GM15510 (cell line): ENCODE results near the gene SPDEF.

ENCODE experiments used
- POLR2A ChIP-seq: IDR thresholded peaks from 3 replicates; pipeline ENCODE4 v1.6.1; 2011; ENCODE audit warnings: borderline replicate concordance; ENCODE audit not compliant: insufficient read length; ENCODE audit errors: extremely low read depth

SPDEF gene

DNA sequence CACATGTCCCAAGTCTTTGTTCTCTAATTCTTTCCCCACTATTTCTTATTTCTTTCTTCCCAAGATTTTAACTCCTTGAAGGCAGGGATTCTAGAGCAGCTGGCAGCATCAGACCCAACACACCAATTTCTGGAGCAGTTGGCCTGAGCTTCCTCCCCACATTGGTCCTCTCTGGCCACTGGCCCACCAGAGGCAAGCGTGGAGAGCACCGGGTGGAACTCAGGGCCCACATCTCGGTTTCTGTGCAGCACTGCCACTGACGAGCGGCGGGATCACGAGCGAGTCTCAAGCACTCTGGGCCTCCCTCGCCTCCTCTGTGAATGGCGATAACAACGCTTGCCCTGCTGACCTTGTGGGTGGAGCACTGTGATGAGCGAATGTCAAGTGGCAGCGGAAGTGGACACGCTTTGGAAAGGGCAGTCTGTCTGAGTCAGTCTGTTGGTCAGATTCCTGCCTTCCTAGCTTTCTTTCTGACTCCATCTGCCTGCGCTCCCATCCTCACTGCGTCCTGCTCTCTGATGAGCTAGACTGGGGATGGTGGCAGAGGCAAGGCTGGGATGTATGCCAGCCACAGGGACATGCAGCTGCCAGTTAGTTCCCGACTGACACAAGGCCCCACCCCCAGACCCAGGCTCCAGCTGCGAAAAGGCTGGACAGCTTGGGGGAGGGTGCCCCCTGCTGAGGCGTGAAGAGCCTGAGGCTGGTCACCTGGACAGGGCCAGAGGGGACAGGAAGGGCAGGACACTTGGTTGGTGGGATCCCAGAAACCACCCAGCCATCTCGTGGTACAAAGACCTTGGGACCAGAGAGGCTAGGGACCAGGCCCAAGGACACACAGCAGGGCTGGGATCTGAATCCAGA lies 4.5 kb upstream of the SPDEF start:
- TF ChIP-seq POLR2A: no peak

DNA sequence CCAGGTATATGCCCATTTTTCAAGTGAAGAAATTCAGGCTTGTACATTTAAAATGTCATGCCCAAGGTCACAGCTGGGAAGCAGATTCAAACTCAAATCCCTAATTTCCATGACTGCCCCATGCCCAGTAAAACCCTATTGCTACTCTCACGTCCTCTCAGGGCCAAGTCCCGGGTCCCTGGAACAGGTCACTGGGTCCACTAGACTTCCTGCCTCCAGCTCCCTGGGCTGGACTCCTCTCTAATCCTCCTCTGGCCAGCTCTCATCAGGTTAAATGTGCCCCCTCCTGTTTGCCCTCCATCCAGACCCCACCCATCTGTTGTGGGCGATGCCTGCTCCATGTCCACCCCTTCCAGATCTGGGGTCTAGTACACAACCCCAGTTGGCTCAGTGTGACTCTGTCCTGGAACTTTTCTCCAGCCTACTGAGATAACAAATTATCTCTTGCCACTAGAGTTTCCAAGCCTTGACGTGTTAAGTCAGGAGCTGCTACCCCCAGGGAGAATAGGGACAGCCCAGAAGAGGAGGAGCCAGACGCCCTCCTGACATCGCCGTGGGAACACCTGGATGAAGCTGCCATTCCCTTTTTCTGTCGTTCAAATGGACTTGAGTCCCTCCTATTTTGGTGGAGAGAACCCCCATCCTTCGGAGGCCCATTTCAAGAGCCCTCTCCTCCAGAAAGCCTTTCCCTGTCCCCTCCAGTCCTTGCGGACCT lies 3.7 kb upstream of the SPDEF start:
- TF ChIP-seq POLR2A: no peak

DNA sequence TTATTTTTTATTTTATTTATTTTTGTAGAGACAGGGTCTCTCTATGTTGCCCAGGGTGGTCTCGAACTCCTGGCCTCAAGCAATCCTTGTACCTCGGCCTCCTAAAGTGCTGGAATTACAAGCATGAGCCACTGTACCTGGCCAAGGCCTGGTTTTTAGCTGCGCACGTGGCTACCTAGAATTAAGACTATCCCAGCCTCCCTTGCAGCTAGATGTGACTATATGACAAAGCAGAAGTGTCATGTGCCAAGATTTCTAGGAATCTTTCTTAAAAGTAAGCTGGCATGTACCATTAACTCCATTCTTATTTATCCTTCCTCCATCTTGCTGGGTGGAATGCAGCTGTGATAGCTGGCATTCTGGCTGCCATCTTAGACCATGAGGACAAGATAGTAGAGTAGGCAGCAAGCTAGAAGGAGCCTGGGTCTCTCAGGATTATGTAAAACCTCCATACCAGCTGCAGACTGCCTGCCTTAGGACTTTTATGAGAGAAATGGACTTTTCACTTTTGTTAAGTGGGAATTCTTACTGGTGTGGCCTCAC lies 2.1 kb upstream of the SPDEF start:
- TF ChIP-seq POLR2A: no peak

DNA sequence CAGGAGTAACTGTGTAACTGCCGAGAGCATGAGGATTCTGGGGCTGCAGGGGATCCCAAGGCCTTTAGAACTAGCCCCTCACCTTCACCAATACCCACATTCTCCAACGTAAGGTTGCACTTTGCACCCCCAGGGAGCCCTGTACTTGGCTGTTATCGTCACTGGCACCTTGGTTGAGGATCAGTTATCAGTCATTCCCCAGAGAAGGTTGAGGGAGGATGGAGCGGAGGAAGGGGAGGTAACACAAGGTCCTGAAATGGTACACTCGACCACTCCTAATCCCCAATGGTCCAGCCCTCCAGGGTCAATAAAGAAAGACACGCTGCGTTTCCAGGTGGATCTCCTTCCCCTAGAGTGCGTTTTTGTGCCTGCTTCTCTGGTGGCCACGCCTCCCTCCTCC lies 1.1 kb upstream of the SPDEF start:
- TF ChIP-seq POLR2A: no peak

DNA sequence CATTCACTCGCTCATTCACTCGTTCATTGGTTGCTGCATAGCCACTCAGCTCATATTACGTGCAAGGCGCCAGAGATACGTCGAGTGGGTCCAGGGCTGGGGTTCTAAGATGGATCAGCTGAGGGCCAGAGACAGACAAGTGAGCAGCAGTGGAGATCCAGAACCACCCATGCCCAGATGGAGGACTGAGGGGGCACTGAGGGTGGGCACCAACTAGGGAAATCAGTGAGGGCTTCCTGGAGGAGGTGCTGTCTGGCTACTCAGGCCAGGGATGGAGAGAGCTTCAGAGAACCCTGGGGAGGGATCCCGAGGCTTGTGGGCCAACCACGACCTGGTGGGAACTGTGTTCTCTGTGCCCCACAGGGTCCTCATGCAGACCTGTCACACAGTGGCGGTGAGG lies 364 bp upstream of the SPDEF start:
- TF ChIP-seq POLR2A: no peak

DNA sequence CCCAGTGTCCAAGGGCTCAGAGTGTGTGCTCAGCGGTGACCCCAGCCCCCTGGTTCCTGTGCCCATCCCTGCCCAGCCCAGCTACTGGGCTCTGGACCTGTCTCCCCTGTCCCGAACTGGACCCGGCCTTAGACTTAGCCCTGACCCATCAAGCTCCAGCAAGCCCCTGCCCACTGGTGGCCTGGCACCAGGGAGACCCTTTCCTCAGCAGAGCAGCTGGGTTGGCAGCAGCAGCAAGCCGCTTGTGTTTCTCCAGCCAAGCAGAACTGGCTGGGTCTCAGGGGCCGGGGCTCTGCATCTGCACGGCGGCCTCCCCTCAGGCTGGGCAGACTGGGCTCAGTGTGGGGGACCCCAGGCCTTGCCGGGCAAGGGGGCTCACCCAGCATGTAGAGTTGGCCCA lies 801 bp downstream of the SPDEF start:
- no peak for TF ChIP-seq POLR2A

DNA sequence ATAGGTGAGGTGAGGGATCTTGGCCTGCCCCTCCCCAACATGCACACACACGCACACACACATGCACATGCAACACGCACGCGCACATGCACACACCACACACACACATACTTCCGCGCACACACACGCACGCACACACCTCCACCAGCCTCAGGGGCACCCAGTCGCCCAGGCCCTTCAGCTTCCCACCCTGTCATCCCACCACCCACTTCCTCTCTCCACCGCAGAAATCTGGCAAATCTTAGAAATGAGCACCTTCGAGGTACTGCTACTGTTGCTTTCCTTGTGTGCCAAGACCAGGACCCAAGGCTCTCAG lies 1.2 kb downstream of the SPDEF start:
- no peak for TF ChIP-seq POLR2A

DNA sequence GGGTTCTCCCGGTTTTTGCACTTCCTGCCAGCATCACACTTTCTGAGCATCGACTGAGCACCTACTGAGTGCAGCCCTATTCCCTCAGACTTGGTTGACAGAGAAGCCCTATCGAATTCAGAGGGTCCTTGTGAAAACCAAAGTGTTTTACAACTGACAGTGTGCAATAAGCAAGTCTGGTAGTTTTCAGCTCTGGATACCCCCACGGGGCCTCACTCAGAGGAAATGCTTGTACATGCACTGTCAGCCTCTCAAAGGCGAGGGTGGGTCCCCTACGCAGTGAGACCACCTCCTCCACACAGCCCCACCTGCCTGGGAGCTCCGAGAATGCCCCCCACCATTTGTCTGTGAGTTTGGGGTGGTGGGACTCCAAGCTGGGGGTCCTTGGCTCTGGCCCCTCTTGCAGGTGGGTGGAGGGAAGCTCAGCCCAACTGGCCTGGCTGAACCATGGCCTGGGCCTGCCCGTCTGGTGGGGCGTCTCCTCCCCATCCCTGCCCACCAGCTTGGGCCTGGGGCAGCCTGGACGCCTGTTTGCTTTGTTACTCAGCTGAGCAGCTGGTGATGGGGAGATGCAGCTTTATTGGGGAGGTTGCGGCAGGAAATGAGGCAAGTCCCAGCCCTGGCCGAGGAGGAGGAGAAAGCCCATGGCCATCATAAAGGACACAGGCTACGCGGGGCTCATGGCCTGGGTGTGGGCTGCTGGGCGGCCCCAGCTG lies 1.7 kb downstream of the SPDEF start:
- TF ChIP-seq POLR2A: no peak

DNA sequence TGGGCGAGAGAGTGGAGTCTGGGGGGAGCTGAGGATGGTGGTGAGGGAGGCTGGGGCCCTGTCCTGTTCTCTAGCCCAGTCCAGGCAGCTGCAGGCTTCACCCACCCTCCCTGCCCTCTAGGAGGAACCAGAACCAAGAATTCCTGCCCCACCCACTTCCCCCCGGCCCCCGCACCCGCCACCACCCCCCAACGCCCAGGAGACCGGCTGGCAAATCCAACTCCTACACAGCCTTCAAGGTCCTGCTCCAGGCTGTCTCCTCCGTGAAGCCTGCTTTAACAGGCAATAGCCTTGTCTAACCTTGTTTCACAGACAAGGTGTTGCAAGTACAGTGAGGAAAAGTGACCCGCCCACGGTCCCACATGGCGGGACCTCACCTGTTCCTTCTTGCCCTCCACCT lies 2.4 kb downstream of the SPDEF start:
- no peak for TF ChIP-seq POLR2A

DNA sequence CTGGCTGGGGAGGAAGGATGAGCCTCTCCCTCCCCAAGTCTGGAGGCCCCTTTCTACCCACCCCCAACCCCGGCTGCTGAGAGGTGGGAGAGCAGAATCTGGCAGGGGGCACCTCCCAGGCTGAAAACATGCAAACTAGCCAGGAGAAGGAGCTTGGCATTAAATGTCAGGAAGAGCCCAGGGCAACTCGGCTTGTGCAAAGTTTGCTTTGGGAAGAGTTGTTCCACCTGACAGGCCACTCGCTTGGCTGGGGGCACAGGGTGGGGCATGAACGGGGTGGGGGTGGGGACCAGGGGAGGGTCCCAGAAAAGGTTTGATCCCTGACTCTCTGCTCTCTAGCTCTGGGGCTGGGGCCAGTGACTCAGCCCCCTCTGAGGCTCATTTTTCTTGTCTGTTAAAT lies 3.0 kb downstream of the SPDEF start:
- TF ChIP-seq POLR2A: no peak

DNA sequence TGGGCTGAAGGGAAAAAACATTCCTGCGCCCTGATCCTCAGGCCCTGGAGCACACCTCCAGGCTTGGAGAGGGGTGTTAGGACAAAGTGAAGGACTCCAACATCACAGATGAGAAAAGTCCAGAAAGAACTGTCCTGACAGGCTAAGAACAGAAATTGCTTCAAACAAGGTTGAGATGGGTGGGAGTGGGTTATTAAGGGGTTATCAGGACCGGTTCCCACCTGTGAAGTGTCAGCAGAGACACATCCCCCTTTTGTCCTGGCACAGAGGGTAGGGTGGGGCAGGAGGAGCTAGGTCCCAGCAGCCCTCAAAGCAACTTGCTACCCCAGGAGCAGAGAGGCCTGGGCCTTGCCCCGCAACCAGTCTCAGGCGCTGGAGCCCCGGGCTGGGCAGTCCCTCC lies 3.5 kb downstream of the SPDEF start:
- TF ChIP-seq POLR2A: no peak

DNA sequence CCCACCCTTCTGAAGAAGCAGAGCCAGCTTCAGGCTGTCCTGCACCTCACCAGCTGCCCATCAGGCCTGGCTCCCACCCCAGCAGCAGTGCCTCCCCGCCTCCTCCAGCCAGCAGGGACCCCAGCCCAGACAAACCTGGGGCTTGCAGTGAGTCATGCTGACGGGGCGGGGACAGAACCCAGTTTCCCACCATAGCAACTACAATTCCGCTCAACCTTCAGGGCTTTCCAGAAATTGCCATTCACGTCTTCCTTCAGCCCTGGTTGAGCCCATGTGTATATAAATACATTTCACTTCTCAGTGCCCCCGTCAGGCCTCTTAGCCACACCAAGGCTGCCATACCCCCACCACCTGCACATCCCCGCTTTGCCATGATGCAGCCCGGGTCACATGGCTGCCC lies 4.4 kb downstream of the SPDEF start:
- no peak for TF ChIP-seq POLR2A

DNA sequence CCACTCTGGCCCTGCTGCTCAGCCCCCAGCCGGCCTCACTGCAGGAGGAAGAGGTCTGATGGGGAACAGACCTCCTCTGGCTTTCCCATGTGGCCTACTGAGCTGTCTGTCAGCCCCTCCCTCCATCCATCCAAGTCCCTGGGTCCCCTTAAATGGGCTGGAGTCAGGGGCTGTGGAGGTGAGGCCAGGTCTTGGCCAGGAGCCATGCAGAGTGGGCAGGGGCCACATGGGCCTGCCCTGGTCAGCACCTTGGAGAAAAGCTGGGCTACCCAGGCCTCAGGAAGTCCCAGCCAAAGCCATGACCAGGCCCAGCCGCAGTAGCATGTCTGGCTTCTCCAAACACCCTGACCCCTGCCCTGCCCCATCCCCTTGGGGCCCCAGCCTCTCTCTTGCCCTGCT lies 6.3 kb downstream of the SPDEF start:
- no peak for TF ChIP-seq POLR2A

DNA sequence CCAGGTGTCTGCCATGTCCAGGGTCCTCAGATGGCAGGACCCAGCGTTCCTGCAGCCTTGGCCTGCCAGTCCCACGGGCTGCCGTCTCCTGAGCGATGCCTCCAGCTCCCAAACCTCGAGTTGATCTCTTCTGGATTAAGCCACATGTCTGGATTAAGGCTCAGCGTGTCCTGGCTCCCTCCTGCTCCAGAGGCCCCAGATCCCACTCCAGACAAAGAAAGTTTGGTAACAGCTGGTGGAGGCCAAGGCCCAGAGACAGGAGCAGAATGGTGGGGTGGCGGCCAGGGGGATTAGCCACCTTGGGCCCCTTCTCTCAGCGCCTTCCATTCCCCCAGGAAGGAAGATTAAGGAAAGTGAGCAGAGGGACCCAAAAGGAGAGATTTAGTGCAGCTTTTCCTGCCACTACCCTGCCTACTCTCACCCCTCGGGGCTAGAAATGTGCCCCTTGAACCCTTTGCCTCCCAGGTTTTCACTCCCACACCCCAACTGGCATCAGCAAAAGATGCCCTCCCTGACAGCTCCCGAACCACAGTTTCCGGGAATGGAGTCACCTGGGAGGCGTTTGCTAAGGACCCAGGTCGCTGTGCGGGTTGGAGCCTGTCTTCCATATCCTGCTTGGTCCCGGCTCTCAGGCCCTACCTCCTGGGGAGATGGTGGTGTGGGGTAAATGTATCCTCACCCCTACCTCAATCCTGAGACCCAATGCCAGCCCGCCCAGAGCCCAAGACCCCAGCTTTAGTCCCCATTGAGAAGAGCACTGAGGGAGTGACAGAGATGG lies 6.9 kb downstream of the SPDEF start:
- no peak for TF ChIP-seq POLR2A
